PC-3 (cell line): ENCODE results near the gene EMP1.

Source experiments
- EZH2 ChIP-seq: fragments of 300-600 bp; sonication (generic); IDR thresholded peaks from one replicate; pipeline ENCODE4 v1.6.1; 2017; ENCODE audit warnings: antibody characterized with exemption, mild to moderate bottlenecking, low read length; ENCODE audit not compliant: unreplicated experiment
- EZH2phosphoT487 ChIP-seq: fragments of 300-600 bp; sonication (generic); IDR thresholded peaks from 2 replicates; pipeline ENCODE4 v1.6.1; 2018; ENCODE audit warnings: mild to moderate bottlenecking, antibody characterized with exemption, low read length, borderline replicate concordance
- TF ChIP-seq, protein P1 (sequence below): fragments of 300-600 bp; sonication (generic); conservative IDR thresholded peaks from 2 replicates; pipeline ENCODE4 v1.5.1; 2017; ENCODE audit warnings: antibody characterized with exemption, low read depth, mild to moderate bottlenecking, low read length

DNA sequence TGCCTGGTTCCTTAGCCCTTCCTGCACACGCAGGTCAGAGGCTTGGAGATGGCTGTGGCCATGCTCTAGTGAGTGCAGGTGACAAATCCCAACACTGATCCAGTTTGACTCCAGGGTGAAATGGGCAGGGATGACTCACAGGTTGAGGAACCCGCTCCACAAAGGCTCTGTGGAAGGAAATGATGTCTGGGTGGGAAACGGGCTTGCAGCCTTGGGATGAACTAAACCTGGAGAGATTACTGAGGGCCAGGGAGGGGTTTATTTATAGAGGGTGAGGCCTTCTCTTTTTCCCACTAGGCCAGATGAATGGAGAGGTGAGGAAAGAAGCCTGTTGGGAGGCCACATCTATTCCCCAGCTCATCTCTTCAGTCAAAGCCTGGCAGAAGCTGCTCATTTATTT is 29.3 kb upstream of the EMP1 start:
- TF ChIP-seq, protein P1, sequence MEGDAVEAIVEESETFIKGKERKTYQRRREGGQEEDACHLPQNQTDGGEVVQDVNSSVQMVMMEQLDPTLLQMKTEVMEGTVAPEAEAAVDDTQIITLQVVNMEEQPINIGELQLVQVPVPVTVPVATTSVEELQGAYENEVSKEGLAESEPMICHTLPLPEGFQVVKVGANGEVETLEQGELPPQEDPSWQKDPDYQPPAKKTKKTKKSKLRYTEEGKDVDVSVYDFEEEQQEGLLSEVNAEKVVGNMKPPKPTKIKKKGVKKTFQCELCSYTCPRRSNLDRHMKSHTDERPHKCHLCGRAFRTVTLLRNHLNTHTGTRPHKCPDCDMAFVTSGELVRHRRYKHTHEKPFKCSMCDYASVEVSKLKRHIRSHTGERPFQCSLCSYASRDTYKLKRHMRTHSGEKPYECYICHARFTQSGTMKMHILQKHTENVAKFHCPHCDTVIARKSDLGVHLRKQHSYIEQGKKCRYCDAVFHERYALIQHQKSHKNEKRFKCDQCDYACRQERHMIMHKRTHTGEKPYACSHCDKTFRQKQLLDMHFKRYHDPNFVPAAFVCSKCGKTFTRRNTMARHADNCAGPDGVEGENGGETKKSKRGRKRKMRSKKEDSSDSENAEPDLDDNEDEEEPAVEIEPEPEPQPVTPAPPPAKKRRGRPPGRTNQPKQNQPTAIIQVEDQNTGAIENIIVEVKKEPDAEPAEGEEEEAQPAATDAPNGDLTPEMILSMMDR = no peak
- TF ChIP-seq EZH2phosphoT487 (no peak), EZH2 (no peak)
